Measurements from ENCODE around the gene CAV1.
"Not testable (repeated sequence)": the region's sequence is repeated elsewhere in the genome, so short reads cannot be mapped to it uniquely, and the experiment has no call there.

CAV1 gene, protein sequence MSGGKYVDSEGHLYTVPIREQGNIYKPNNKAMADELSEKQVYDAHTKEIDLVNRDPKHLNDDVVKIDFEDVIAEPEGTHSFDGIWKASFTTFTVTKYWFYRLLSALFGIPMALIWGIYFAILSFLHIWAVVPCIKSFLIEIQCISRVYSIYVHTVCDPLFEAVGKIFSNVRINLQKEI

DNA sequence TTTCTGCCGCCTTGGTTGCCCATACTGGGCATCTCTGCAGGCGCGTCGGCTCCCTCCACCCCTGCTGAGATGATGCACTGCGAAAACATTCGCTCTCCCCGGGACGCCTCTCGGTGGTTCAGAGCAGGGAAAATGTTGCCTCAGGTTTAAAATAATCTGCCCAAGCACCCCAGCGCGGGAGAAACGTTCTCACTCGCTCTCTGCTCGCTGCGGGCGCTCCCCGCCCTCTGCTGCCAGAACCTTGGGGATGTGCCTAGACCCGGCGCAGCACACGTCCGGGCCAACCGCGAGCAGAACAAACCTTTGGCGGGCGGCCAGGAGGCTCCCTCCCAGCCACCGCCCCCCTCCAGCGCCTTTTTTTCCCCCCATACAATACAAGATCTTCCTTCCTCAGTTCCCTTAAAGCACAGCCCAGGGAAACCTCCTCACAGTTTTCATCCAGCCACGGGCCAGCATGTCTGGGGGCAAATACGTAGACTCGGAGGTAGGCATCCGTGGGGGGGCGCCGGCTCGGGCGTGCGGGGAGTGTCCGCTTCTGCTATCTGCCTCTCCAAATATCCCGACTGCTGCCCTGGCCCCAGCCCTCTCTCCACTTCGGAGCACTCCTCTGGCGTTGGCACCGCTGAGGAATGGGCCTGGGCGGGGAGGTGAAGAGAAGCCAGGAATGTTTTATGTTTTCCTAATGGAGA is at the start of gene CAV1:
Gene CAV1, plus strand, starts transcription at position 428 of the 689 bp plus-strand sequence. Its CDS starts 27 bp downstream, at position 455.
- peak; percentile 22 to 72 for DNase-seq

DNA sequence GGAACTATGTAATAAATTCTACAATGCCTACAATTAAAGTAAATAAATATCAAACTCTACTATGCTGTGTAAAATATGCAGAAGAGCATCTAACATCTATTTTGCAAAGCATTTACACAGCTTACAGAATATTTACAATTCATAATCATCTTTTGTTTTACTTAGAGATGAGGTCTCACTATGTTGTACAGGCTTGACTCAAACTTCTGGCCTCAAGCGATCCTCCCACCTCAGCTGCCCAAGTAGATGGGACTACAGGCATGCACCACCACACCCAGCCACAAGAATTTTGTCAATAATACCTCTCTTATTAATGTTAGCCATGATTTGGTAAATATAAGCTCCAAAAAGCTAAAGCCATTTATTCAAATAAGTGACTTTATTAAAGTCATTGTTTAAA is 47.2 kb upstream of the CAV1 start:
- DNase-seq = no peak

DNA sequence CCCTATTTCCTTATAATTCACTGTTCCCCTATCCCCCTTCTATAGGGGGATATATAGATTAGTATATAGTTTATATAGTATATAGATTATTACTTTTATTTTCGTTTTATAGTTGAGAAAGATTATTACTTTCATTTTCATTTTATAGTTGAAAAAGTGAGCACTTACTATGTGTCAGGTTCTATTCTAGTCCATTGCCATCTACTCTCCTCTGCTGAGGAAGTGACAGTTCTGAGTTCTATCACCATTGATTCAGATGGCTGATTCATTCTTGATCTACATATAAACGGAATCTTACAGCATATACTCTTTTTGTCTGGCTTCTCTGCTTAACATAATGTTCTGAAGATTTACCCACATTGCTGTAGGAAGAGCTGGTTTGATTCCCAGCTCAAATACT is 46.0 kb upstream of the CAV1 start:
- no peak for DNase-seq

DNA sequence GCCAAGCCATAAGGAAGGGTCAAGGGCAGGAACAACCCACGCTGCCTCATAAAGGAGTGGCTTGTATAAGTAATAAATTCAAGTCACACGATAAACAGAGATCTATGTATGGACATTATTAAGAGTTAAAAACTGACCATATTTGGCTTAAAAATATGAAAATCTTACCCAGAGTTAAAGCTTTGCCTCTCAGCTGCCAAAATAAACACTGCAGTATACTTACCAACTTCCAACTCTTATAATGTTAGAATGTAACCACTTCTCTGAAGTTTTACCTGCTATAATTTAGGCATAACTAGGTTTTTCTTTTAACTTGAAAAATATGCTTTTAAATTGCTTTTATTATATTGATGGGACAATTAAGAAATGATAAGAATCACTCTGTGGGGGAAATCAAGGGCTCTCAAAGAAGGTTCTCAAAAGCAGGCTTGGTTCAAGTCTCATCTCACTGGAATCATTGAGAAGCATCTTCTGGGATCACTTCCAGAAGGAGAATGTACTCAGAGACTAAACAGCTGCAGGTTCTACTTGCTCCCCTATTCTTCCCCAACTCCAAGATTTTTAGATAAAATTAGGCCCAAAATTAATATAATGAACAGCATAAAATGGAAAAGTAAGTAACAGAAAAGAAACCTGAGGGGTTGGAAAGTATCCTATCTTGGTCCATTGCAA is 41.4 kb upstream of the CAV1 start:
- DNase-seq = no peak

DNA sequence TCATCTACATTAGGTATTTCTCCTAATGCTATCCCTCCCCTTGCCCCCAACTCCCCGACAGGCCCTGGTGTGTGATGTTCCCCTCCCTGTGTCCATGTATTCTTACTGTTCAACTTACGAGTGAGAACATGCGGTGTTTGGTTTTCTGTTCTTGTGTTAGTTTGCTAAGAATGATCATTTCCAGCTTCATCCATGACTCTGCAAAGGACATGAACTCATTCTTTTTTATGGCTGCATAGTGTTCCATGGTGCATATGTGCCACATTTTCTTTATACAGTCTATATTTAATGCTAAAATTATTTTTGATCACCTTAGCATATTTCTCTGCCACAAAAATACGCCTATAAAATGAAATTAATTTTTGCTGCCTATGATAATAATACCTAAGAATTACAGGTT is 40.4 kb upstream of the CAV1 start:
- not testable (repeated sequence) for DNase-seq

DNA sequence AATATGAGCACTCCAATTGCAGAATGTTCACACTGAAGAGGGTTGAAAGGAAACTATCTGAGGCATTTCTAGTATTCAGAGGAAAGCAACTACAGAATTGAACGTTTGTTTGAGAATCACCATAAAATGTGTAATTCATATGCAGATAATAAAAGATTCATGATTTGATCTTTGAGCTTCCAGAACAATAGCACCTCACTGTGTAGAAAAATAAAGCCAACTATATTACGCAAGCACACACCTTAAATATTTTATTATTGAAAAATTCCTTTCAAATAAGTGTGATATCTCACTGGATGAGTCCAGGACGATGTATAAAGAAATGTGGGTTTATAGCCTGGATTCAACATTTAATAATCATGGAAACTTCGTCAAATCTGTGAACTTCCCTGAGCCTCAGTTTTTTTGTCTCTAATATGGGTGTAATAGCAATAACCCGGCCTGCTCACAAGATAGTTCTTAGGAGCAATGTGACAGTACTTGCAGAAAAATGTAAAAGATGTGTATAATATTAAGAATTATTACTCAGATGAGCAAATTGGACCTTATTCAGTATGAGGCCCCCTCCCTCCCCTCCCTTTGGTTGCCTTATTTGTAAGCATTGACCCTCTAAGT is 36.8 kb upstream of the CAV1 start:
- no peak for DNase-seq

DNA sequence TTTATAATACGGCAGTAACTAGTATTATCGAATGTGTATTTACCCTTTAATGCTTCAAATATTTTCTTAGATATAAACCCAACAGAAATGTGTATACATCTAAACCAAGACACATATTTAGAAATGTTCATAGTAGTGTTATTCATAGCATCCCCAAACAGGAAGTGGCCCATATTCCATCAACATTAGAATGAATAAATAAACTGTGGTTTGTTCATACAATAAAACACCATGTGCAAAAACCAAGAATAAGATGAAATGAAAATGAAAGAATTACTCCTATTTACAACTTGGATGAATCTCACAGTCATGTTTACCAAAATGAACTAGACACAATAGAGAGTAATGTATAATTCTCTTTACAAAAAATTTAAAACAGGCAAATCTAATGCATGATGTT is 34.5 kb upstream of the CAV1 start:
- no peak for DNase-seq

DNA sequence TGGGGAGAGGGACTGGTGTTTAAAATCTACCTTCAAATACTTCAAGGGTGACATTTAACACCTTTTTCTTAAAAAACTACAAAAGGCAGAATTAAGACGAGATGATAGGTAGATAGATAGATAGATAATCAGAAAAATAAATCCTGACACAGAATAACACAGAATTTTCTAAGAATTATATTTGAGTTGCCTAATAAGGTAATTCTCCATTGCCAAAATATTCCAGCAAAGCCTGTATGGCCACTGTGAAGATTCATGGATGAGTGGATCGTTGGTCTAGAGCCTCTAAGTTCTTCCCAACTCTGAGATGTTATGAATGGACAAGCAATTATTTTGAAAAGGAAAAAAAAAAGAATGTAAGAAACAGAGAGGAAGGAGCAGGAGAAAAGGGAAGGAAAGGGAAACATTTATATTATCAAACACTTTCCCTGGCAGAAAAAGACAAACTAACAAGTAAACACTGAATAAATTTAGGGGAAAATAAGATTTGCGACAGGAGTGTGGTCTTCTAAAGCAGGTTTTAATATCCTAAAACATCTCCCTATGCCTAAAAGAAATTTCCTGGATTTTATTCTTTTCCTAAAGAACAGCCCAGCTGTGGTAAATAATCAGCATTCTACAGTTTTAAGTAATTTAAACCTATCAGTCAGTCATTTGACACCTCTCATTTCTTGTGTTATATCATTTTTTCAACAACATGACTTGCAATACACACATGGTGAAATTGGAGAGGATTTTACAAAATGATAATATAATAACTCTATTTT is 32.8 kb upstream of the CAV1 start:
- DNase-seq = no peak

DNA sequence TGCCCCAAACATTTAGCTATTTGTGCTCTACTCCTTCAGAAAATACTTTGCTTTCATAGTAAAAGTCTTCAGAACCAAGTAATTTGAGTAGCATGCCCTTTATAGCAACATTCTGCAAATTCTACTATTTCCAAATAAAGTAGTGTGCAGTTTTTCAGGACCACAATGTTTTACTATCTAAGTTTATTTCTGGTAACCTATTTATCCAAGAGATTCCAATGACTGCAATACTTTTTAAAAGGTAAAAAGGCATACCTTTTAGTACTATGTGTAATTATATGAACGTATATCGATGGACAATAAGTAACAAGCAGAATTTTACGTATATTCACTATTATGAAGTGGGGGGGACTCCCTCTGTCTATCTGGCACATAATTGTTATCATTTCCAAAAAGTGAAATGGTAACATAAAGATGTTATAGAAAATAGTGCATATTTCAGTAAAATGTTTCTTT is 32.2 kb upstream of the CAV1 start:
- DNase-seq = no peak

DNA sequence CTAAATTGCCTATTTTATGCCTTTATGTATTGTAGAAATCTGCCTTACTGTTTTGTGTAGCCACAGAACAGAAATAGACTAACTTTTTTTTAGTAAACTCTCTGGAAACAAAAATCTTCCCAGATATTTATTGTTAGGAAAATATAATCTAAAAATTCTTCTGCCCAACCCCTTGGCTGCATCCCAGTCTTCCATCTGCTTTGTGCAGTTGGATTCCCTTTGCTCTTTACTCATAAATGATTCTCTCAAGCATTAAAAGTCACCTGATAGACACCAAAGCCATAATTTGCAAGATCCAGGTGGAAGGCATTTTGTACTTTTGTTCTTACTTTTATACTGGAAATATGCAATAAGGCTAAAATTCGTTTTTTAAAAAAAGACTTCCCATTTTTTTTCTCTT is 31.4 kb upstream of the CAV1 start:
- DNase-seq = no peak

DNA sequence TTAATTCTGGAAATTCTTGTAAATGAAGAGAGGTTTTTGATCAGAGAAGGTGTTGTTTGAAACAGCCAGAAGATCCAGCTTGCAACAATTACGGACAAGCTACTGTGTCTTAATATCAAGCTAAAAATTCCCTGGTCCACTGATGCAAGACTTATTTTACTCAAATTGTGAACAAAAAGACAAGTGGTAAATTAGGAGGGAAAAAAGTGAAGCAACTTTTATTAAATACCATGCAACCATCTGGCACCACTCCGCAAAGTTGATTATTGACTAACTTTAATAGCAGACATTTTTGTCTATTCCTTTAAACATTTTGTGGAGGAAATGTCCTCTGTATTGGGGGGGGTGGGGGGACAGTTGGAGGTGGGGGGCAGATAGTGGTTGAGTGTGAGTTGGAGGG is 30.4 kb upstream of the CAV1 start:
- DNase-seq = no peak

DNA sequence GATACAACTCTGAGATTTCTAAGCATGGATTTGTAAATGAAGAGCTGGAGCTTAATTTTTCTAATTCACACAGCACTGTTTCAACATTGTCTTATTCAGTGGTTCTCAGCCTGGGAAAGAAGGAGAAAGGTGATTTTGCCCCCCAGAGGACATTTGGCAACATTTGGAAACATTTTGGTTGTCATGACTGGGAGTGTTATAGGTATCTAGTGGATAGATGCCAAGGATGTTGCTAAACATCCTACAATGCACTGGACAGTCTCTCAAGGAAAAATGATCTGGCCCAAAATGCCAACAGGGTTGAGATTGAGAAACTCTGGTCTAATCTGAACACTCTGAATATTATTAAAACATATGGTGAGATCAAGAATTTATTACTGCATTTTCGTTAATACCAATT is 29.1 kb upstream of the CAV1 start:
- DNase-seq = no peak

DNA sequence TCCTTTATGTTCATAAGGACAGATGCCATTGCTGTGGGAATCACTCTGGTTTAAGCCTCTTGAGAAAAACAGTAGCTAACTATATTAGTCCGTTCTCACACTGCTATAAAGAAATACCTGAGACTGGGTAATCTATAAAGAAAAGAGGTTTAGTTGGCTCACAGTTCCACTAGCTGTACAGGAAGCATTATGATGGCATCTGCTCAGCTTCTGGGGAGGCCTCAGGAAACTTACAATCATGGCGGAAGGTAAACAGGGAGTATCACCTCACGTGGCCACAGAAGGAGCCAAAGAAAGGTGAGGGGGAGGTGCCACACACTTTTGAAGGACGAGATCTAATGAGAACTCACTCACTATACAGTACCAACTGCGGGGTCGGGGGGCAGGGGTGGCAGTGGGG is 28.2 kb upstream of the CAV1 start:
- DNase-seq = no peak

DNA sequence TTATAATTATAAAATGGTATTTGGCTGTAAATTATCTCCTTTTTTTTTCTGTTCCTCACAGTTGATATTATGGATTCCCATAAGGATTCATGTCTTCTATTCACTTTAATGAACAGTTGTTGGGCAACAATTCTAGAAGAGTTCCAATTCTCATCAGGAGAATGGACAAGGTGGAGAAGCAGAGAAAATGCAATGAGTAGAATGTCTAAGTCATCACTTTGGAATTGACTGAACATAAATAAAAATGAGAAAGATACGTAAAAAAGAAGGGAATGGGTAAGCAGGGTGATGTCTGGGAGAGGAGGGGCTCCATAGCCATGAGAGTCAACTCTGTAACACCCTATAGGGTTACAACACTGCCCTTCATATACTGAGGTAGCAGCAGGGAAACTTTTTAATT is 27.1 kb upstream of the CAV1 start:
- no peak for DNase-seq

DNA sequence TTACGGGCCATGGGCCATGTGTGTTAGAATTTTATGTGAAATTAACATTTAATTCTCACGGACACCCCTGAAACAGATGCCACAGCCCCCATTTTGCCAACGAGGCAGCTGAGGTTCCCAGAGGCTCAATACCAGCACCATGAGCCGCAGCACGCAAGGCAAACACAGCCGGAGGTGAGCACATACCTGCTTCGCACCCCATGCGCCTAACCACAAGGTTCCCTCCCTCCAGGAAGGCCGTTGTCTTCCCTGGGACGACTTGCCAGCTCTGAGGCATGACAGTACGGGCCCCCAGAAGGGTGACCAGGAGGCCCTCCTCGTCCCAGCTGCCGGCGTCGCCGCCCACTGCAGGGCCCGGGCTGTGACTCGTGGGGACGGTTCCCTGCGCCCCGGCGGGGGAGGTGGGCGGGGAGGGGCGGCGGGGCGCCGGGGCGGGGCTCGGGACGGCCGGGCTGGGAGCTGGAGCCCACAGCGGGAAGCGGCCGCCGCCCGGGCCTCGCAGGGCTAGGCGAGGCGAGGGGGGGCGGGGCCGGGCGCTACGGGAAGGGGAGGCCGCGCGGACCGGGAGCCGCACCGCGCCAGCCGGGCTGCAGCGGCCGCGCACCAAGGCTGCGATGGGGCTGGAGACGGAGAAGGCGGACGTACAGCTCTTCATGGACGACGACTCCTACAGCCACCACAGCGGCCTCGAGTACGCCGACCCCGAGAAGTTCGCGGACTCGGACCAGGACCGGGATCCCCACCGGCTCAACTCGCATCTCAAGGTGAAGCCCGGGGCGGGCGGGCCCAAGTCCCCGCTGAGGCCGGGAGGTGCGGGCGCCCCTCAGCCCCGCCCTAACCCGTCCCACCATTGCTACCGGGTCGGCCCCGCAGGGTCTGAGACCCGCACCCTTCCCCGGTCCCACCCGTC is 25.4 kb upstream of the CAV1 start, which contains the start of gene CAV2:
Gene CAV2, plus strand, starts transcription at position 571 of the 910 bp plus-strand sequence. Its CDS starts 44 bp downstream, at position 615.
- peak; percentile 37 to 92 for DNase-seq

DNA sequence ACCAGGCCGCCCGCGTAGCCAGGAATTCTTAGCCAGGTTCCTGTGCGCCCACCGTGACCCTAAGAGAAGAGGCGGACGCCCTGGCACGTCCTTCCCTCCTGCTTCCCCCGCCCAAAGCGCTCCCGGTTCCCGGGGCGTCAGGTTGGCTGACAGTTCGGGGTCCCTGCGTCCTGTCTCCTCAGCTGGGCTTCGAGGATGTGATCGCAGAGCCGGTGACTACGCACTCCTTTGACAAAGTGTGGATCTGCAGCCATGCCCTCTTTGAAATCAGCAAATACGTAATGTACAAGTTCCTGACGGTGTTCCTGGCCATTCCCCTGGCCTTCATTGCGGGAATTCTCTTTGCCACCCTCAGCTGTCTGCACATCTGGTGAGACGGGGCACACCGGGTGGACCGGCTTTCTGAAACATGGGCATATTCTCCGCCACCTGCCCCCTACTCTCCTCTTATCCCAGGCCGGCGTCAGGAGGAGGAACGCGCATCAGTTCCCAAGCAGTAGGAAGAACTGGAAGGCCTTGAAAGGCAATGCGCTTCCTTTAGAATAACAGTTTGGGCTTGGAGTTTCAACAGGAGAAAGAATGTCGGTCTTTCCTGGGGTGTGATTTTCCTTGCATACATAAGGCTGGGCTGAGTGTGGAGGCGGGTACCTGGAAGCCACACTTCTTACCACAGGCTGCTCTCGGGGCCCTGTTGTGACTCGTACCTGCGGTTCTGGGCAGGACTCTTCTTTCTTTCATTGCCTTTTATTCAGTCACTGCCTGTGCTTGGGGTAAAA is 24.6 kb upstream of the CAV1 start:
- DNase-seq = peak in 1 of 2 experiments; percentile 65

DNA sequence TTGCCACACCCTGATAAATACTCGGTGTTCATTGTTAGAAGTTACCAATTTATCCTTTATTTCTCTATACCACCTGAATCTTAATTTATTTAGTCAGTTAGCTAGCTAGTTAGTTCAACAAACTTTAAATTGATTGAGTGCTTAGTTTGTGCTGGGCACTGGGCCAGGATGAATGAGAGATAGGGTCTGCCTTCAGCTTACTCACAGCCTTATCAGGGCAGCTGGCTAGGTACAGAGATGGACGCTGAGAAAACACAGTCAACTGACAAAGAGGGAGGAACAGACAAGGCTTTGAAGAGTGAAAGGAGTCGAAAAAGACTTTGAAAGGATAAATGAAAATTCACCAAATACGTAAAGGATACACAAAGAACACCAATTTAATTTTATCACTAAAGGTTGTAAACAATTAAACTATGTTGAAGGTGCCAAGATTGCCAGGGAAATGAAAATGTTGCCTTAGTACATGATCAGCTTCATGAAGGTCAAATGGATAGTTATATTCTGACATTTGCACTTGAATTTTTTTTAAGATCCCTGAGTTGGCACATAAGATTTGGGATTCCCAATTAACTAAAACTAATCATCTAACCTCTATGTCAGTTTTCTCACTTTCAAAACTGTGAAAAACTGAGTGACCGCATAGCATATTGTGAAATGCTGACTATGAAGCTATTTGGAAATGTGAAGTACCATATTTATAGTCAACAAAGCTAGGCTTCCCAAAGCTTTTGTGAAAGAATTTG is 23.2 kb upstream of the CAV1 start:
- DNase-seq = no peak

DNA sequence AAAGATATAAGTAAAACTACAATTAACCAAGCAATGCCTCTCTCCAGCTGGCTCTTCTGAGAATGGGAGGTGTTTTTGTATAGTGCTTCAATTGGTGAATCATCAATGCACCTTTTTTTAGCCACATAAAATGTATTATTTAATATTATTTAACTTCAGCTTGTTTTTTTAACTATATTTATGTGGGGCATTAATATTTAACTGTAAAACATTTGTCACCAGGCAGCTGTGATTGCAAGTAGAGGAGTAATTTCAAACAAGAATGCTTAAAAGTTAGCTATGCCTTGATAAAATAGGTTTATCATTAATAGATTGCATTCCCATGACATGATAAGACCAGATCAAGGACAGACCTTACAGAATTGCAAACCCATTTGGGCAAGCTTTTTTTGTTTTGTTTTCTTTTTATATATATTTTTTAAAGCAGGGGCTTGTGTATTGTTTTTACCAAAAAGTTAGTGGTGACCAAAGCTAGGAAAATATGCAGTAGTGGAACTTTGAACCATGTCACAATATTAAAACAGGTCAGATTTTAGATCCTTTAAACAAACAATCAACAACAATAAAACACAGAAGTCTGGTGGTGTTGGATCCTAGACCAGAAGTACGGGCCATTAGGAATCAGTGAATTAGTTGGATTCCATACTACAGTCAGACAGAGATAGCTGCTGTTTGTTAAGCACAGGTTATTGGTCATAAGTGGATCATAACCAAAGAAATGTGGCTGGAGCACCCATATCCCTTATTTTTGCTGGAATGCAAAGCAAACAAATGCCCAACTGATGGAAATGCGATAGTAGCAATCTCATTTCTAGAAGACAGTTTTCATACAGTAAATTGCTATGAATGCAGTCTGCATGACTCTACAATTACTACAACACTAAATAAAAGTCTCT is 22.4 kb upstream of the CAV1 start:
- no peak for DNase-seq

DNA sequence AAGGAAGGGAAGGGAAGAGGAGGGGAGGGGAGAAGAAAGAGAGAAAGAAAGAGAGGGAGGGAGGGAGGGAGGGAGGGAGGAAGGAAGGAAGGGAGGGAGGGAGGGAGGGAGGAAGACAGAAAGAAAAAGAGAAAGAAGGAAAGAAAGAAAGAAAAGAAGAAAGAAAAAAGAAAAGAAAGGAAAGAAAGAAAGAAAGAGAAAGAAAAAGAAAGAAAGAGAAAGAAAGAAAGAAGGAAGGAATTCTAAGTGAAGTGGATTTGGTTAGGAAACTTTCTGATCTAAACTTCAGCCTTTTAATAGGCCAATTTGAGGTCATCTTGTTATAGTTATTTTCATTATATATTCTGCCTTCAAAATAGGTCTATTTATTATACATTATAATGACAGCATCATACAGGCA is 21.0 kb upstream of the CAV1 start:
- no peak for DNase-seq
